NCI-H187 treated with DMSO at 0.1 percent for 48 hours (cell line): ENCODE data around the gene COL18A1.

ENCODE experiments used
- DNase-seq: peaks from one replicate; lab custom pipeline; 2025; lab: John Stamatoyannopoulos, UW

COL18A1 gene

GRCh38 chr21:45383111-45383614 is 21.8 kb upstream of the COL18A1 start:
- DNase-seq, result no peak

DNA sequence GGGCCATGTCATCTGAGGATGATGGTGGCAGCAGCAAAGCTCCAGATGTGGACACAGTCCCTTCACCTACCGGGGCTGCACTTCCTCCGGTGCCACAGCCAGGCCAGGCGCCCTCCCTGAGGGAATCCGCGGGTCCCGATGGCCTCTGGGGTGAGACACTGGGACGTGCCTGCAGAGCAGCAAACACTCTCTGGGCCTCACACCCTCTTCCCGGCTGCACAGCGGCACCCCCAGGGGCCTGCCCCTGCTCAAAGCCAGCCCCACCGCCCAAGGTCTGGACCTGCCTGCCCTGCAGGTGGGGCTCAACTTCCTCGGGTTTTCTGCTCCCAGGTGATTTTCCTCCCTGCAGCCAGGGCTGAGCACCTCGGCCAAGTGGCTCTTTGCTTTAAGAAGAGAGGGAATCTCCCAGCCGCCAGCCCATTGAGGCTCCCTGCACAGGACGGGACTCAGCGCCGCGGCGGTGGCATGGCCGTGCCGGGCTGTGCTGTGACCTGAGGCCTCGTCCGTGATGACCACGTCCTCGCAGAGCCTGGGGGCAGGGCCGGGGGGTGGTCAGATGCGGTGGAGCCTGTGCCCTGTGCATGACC is 21.3 kb upstream of the COL18A1 start:
- DNase-seq, result no peak

- no peak for DNase-seq
These were observed 20.1 kb upstream of the COL18A1 start for GRCh38 chr21:45384656-45385548.

DNA sequence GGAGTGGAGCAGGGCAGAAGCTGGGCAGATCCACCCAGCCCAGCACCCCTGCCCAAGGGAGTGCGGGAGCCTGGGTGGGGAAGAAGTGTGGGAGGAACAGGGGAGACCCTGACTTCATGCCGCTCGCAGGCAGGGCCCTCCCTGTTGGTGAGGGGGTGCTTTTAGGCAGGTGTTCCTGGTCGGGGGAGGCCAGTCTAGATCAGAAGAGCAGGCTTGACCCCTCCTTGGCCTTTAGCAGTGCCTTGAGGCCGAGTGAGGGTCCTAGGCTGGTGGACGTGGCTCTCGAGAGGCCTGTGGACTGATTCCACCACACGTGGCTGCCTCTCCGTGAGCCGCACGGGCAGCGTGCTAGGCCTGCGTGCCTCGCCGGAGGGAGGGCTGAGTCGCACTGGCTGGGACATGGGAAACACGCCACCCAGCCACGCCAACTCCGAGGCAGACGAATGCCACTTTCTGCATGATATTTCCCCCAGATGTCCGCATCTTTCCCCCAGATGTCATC is 19.4 kb upstream of the COL18A1 start:
- no peak for DNase-seq

- DNase-seq, result no peak
These were observed 18.6 kb upstream of the COL18A1 start for GRCh38 chr21:45386336-45386727.

DNA sequence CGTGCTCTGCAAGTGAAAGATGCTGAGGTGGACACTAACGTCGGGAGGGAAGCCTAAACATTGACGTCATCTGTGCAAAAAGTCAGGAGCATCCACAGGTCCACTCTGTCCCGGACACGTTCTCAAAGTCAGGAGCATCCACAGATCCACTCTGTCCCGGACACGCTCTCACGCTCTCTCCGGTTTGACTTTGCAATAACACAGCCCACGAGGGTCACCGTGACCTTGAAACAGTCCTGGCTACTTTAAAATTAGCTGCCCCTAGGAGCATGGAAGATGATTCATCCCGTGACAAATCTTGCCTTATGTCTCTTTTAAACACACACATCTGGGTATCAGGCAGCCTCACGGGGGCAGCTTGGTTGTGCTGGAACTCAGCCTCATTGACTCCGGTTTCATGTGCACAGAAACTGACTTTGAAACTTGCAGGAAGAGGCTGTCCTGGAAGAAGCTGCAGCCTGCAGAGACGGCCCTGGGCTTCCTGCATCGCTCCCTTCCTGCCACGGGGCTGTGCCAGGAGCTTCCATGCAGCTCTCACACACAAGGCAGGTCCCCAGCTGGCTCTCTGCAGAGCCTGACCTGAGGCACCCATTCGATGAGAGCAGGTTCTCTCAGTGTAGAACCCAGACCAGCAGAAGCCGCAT is 18.1 kb upstream of the COL18A1 start:
- DNase-seq, result no peak

DNA sequence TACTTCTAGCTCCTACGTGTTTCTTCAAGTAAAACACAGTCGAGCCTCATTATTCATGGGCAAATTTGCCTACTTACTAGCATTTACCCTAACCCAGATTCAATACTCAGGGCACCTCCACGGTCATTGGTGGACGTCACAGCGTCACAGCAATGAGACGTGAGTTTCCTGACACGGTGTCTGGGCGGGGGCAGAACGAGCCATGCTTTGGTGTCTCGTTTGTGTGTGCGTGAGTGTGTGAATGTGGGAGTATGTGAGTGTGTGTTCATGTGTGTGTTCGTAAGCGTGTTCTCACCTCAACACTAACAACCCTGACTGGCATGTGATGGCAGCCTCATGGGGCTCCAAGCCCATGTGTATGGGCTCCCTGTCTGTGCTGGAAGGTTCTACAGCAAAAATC is 17.5 kb upstream of the COL18A1 start:
- DNase-seq, result no peak

DNA sequence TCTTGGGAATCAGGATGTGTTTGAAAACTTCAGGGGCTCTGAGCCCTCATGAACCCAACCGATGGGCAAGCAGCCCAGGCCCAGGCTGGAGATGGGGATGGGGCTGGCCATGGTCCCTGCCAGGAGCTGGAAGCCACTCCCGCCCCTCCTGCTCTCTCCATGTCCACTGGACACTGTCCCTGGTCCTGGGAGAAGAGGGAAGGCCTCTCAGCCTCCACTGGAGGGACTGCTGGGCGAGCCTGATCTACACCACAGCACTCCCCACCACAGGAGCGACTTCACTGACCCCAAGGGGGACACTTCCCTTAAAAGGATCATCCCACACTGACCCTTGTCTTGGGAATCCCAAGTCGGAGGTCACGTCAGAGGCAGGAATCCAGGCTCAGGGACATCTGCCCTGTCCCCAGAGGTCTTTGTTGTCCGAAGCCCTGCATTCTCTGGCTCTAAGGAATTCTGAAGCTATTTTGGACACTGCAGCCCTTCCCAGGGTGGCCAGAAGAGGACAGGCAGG is 16.9 kb upstream of the COL18A1 start:
- no peak for DNase-seq

GRCh38 chr21:45388611-45389296 is 16.2 kb upstream of the COL18A1 start:
- DNase-seq, result no peak

DNA sequence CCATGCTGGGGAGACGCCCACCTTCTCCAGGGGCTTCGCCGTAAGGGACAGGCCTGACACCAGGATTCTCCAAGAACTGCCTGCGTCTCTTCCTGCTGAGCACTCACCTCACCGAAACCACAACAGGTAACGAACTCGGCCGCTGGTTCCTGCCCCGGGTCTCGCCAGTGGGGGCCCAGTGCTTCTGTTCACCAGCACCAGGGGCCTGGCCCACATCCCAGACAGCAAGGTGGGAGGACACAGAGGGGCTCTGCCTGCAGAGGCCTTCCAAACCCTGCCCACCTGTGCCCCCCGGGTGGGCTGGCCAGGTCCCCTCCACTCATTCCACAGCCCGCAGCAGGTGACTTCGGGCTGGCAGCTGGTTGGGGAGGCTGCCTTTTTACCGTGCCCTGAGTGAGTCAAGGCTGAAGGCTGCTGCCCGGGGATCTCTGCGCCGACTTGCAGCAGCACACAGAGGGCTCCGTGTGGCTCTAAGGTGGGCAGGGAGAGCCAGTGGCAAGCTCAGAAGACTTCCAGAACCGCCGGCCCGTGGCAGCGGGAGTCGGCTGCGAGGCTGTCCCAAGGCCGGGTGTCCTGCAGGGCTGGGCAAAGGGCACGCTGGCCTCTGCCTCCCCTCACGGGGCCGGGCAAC is 14.7 kb upstream of the COL18A1 start:
- no peak for DNase-seq

GRCh38 chr21:45390831-45391742 is 13.9 kb upstream of the COL18A1 start:
- no peak for DNase-seq

DNA sequence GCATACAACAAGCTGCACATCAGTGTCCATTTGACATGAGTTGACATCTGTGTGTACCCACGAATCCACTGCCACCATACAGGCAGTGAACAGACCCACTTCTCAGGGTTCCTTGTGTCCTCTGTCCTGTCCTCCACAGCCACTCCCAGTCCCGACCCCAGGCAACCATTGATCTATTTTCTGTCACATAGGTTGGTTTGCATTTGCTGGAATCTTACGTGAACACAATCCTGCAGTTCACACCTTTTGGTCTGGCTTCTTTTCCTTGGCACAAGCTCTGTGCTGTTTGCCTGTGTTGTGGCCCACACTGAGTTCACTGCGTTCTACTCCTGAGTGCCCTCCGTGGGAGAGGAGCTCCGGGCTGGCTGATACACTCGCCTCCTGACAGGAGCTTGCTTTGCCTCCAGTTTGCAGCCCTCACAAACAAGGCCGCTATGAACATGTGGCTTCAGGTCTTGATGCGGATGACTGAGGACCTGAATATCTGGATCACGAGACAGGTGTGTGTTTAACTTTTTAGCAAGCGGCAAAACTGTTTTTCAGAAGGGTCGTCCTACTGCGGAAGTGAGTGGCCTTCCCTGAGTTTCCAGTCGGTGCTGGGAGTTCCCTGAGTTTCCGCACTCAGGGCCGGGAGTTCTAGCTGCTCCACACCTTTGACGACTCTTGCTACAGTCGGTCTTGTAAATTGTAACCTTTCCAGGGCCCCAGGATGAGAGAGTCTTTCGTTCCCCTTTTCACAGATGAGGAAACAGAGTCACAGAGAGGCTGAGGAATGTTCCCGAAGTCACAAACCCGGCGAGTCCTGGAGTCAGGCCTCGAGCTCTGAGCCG is 13.0 kb upstream of the COL18A1 start:
- DNase-seq, result no peak

DNA sequence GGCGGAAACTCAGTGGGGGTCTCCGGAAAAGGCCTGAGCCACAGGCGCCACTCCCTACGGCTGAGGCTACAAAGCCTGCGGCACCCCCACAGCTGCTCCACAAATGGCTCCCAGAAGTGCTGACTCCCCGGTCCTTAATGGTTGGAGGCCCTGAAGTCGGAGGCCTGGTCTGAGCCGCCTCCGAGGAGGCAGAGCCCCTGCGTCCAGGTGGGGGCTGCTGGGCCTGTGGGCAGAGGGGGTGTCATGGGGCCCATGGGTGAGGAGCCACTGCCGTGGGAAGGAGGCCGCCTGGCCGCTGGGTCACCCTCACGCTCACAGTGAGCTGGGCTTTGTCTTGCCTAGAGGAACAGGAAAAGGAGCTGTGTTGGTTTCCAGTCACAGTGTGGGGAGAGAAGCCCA is 12.4 kb upstream of the COL18A1 start:
- no peak for DNase-seq

DNA sequence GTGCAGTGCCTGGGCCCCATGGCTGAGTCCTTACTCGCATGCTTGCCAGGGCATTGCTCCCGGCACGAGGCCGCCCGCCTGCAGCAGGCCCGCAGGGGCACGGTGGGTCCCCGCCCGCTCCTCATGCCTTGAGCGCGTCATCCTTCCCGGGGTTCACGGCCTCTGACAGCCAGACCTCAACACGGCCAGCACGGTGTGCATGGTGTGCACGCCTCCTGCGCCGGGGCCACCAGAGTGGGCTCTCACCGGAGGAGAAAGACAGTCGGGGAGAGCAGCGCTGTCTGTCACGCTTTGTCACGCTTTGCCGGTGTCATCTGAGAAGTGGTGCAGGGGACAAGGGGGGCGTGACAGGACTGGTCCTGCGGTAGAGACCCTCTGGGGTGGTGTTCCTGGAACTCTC is 11.9 kb upstream of the COL18A1 start:
- DNase-seq, result no peak

DNA sequence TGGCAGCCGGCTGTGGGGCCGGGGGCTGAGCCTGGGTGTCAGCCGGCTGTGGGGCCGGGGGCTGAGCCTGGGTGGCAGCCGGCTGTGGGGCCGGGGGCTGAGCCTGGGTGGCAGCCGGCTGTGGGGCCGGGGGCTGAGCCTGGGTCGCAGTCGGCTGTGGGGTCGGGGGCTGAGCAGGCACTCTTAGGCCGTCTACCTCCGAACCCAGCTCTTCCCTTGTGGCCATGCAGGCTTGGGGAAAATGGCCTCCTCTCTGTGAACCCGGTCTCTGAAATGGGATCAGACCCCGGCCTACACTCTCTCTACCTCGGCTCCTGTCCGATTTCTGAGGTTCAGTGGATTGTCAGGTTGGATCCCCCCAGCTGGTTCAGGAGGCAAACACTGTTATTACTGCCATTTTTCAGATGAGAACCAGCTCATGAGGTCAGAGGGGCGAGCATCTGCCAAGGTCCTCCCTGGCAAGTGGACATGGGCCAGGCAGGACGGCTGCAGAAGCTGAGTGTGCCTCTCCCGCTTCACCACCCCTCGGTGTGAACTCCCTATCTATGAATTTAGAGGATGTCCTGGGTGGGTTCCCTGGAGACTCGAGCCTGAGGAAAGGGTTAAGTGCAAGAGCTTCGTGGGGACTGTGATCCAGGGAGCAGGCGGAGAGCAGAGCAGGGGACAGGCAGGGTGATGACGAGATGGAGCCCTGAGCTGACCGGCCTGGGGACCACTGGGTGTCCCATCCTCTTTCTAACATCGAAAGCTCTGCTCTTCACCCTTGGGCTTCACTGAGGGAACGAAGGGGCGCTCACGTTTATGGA is 10.9 kb upstream of the COL18A1 start:
- DNase-seq, result no peak

DNA sequence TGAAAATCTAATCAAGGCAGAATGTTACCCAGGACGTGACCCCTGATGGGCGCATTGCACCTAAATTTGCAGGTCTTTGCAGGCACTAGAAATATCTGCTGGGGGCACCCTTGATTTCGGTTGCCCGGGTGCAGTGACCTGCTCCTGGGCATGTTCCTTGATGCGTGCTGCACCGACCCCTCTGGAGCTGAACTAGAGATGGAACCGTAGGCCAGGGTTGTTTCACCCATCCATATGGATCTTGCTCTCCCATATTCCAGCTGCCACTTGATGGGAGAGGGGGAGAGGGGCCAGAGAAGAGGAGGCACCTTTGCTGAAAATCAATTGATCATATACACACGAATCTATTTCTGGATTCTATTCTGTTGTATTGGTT is 8.4 kb upstream of the COL18A1 start:
- no peak for DNase-seq

- no peak for DNase-seq
These were observed 7.6 kb upstream of the COL18A1 start for GRCh38 chr21:45397381-45397780.

GRCh38 chr21:45401054-45401518 is 3.9 kb upstream of the COL18A1 start:
- DNase-seq, result no peak
